H9 (cell line): ENCODE results near the gene ZCCHC10. TPM values are rescaled to one million over a fixed set of nuclear protein-coding genes. Genes with fewer than 3 reads are reported as not detected.

Experiments used
- DNase-seq: peaks from one replicate; pipeline ENCODE4 v3.0.0-alpha.2; 2017
- H2AFZ ChIP-seq: one replicate; pipeline ENCODE4 v1.6.1; 2013; ENCODE audit warnings: mild to moderate bottlenecking, low read length, control low read depth, moderate library complexity
- H2AK5ac ChIP-seq: 2 replicates; pipeline ENCODE4 v1.6.1; 2013; ENCODE audit warnings: low read length, control low read depth, mixed read lengths; ENCODE audit not compliant: insufficient read length
- H2BK120ac ChIP-seq: one replicate; pipeline ENCODE4 v1.6.1; 2013; ENCODE audit warnings: low read depth, mild to moderate bottlenecking, low read length, control low read depth, inconsistent platforms; ENCODE audit not compliant: poor library complexity, severe bottlenecking
- H2BK12ac ChIP-seq: 2 replicates; pipeline ENCODE4 v1.6.1; 2013; ENCODE audit warnings: low read length, control low read depth, mixed read lengths, low read depth; ENCODE audit not compliant: insufficient read length
- H2BK15ac ChIP-seq: 2 replicates; pipeline ENCODE4 v1.6.1; 2013; ENCODE audit warnings: low read depth, low read length, control low read depth
- H2BK20ac ChIP-seq: one replicate; pipeline ENCODE4 v1.6.1; 2013; ENCODE audit warnings: low read depth, mild to moderate bottlenecking, low read length, control low read depth, inconsistent platforms; ENCODE audit not compliant: poor library complexity, severe bottlenecking
- H2BK5ac ChIP-seq: 2 replicates; pipeline ENCODE4 v1.6.1; 2013; ENCODE audit warnings: low read length, control low read depth, mixed read lengths; ENCODE audit not compliant: insufficient read length
- H3K14ac ChIP-seq: 2 replicates; pipeline ENCODE4 v1.6.1; 2013; ENCODE audit warnings: low read length, control low read depth; ENCODE audit not compliant: insufficient read depth
- H3K18ac ChIP-seq: 2 replicates; pipeline ENCODE4 v1.6.1; 2013; ENCODE audit warnings: low read depth, mild to moderate bottlenecking, mixed read lengths, low read length, control low read depth; ENCODE audit not compliant: insufficient read length
- H3K23ac ChIP-seq: 2 replicates; pipeline ENCODE4 v1.6.1; 2013; ENCODE audit warnings: low read length, control low read depth, mixed read lengths, low read depth; ENCODE audit not compliant: insufficient read length
- H3K23me2 ChIP-seq: 2 replicates; pipeline ENCODE4 v1.6.1; 2013; ENCODE audit warnings: low read depth, mild to moderate bottlenecking, mixed read lengths, low read length, control low read depth; ENCODE audit not compliant: insufficient read length, poor library complexity, severe bottlenecking
- H3K27ac ChIP-seq: 2 replicates; pipeline ENCODE4 v1.5.1; 2013; ENCODE audit warnings: low read length, control low read depth, mixed read lengths, low read depth; ENCODE audit not compliant: insufficient read length
- H3K27me3 ChIP-seq: 2 replicates; pipeline ENCODE4 v1.6.1; 2013; ENCODE audit warnings: low read length, control low read depth, inconsistent platforms; ENCODE audit not compliant: insufficient read depth
- H3K4ac ChIP-seq: 2 replicates; pipeline ENCODE4 v1.6.1; 2013; ENCODE audit warnings: low read depth, mild to moderate bottlenecking, control low read depth, inconsistent platforms, low read length, moderate library complexity
- H3K4me1 ChIP-seq: 2 replicates; pipeline ENCODE4 v1.6.1; 2013; ENCODE audit warnings: low read length, control low read depth, inconsistent platforms; ENCODE audit not compliant: insufficient read depth
- H3K4me2 ChIP-seq: 2 replicates; pipeline ENCODE4 v1.6.1; 2013; ENCODE audit warnings: low read length, control low read depth, mixed read lengths; ENCODE audit not compliant: insufficient read length, insufficient read depth
- H3K56ac ChIP-seq: 2 replicates; pipeline ENCODE4 v1.6.1; 2013; ENCODE audit warnings: low read depth, mild to moderate bottlenecking, mixed read lengths, low read length, control low read depth; ENCODE audit not compliant: insufficient read length
- H3K79me1 ChIP-seq: 2 replicates; pipeline ENCODE4 v1.6.1; 2013; ENCODE audit warnings: low read depth, mild to moderate bottlenecking, moderate library complexity, low read length, control low read depth, inconsistent platforms; ENCODE audit not compliant: insufficient read depth, poor library complexity, severe bottlenecking
- H3K79me2 ChIP-seq: 2 replicates; pipeline ENCODE4 v1.6.1; 2013; ENCODE audit warnings: low read length, control low read depth, inconsistent platforms; ENCODE audit not compliant: insufficient read depth
- H3K9ac ChIP-seq: 2 replicates; pipeline ENCODE4 v1.6.1; 2013; ENCODE audit warnings: low read length, control low read depth, mixed read lengths; ENCODE audit not compliant: insufficient read length; ENCODE audit errors: extremely low read depth
- H3K9me3 ChIP-seq: one replicate; pipeline ENCODE4 v1.6.1; 2013; ENCODE audit warnings: low read depth, low read length, inconsistent platforms; ENCODE audit not compliant: control insufficient read depth
- H3T11ph ChIP-seq: one replicate; pipeline ENCODE4 v1.6.1; 2013; ENCODE audit warnings: mild to moderate bottlenecking, low read length, control low read depth, inconsistent platforms
- H4K20me1 ChIP-seq: one replicate; pipeline ENCODE4 v1.6.1; 2013; ENCODE audit not compliant: control insufficient read depth, insufficient read length, insufficient read depth
- H4K5ac ChIP-seq: 2 replicates; pipeline ENCODE4 v1.6.1; 2013; ENCODE audit warnings: low read depth, mild to moderate bottlenecking, mixed read lengths, low read length, control low read depth; ENCODE audit not compliant: insufficient read length
- H4K8ac ChIP-seq: replicated peaks from 2 replicates; pipeline ENCODE4 v1.6.1; 2013; ENCODE audit warnings: low read length, control low read depth, mixed read lengths, low read depth; ENCODE audit not compliant: insufficient read length
- H4K91ac ChIP-seq: 2 replicates; pipeline ENCODE4 v1.6.1; 2013; ENCODE audit warnings: low read depth, mild to moderate bottlenecking, moderate library complexity, mixed read lengths, low read length, control low read depth; ENCODE audit not compliant: insufficient read length
- H3K27ac Mint-ChIP-seq, 3 experiments: 2 replicates in 2 of 3; 3 replicates in 1 of 3; pipeline ENCODE4 v1.8.0; 2020 to 2021; ENCODE audit warnings: mixed read lengths in 3 of 3, mild to moderate bottlenecking in 1 of 3, moderate library complexity in 1 of 3
- H3K27me3 Mint-ChIP-seq: 2 replicates; pipeline ENCODE4 v1.8.0; 2021; ENCODE audit warnings: low read depth, mild to moderate bottlenecking, moderate library complexity, mixed read lengths
- H3K36me3 Mint-ChIP-seq, 3 experiments: 2 replicates in 2 of 3; 3 replicates in 1 of 3; pipeline ENCODE4 v1.8.0; 2020 to 2021; ENCODE audit warnings: low read depth in 3 of 3, mixed read lengths in 3 of 3; ENCODE audit not compliant: insufficient read depth in 1 of 3
- H3K4me1 Mint-ChIP-seq, 2 experiments: 2 replicates each; pipeline ENCODE4 v1.8.0; 2020; ENCODE audit warnings: mixed read lengths in 2 of 2
- H3K4me3 Mint-ChIP-seq, 2 experiments: 2 replicates in 1 of 2; 3 replicates in 1 of 2; pipeline ENCODE4 v1.8.0; 2020 to 2021; ENCODE audit warnings: mild to moderate bottlenecking in 2 of 2, mixed read lengths in 2 of 2, moderate library complexity in 1 of 2
- H3K9me3 Mint-ChIP-seq, 2 experiments: 2 replicates in 1 of 2; 3 replicates in 1 of 2; pipeline ENCODE4 v1.8.0; 2020; ENCODE audit warnings: mild to moderate bottlenecking in 2 of 2, mixed read lengths in 2 of 2, moderate library complexity in 1 of 2
- CTCF ChIP-seq: fragments of 200-600 bp; sonication (generic); conservative IDR thresholded peaks from 3 replicates; pipeline ENCODE4 v1.8.0; 2021; ENCODE audit warnings: antibody characterized with exemption, mild to moderate bottlenecking
- WGBS: extraction: QIAGEN DNeasy Blood & Tissue Kit; methylation state at CpG from one replicate; pipeline ENCODE4 v1.1.7; 2013; ENCODE audit warnings: missing lambda C conversion rate, low lambda C conversion rate, mixed read lengths; ENCODE audit not compliant: insufficient read length; ENCODE audit errors: extremely low coverage; 5-methylcytosine and 5-hydroxymethylcytosine counted together
- total RNA-seq: library from RNA; stranded (reverse); gene quantifications from 2 replicates; pipeline ENCODE4 v1.2.1, GENCODE V29; 2021

ZCCHC10 gene
- total RNA-seq, 1 experiment from 2014 or later = 34.0 TPM

- no peaks in the 10 kb centered on the region; a peak in 1 of 5 replicates for H3K9me3 Mint-ChIP-seq
- Histone ChIP-seq H4K8ac (no peak overlapping the region), H3K18ac (no peak overlapping the region), H3K14ac (no peak overlapping the region), H3K79me2 (peaks cover 87% of the 10 kb centered on the region), H3K4me2 (no peak overlapping the region), H4K5ac (no peak overlapping the region), H3T11ph (no peak overlapping the region), H2BK20ac (no peak overlapping the region), H2BK120ac (no peak overlapping the region), H3K27ac (no peak overlapping the region), H4K20me1 (no peaks in the 10 kb centered on the region), H3K9ac (no peak overlapping the region), H2AK5ac (no peak overlapping the region), H3K23ac (no peak overlapping the region), H3K79me1 (peaks cover 6% of the 10 kb centered on the region), H4K91ac (no peak overlapping the region), H3K9me3 (no peaks in the 10 kb centered on the region), H2AFZ (no peak overlapping the region), H3K27me3 (no peaks in the 10 kb centered on the region), H3K23me2 (peaks cover 3% of the 10 kb centered on the region), H3K4ac (no peak overlapping the region), H2BK15ac (no peak overlapping the region), H3K4me1 (no peaks in the 10 kb centered on the region), H2BK5ac (no peak overlapping the region), H3K56ac (no peak overlapping the region), H2BK12ac (no peak overlapping the region)
- DNase-seq = no peak
- H3K36me3 Mint-ChIP-seq = peaks cover 8 to 24% (median 10%) of the 10 kb centered on the region in 3 experiments; a peak in 5 of 7 replicates
- peaks cover 24 to 28% of the 10 kb centered on the region in 2 experiments for H3K4me1 Mint-ChIP-seq
- WGBS = no CpG with 5 or more reads among the region's 1 CpG
- H3K27ac Mint-ChIP-seq = no peak overlapping the region
- no peak for TF ChIP-seq CTCF
- H3K27me3 Mint-ChIP-seq = no peaks in the 10 kb centered on the region
- H3K4me3 Mint-ChIP-seq = no peak overlapping the region
These were observed 30.5 kb upstream of the ZCCHC10 start for GRCh38 chr5:133056891-133057290.
